CD4-positive, CD25-positive, alpha-beta regulatory T cell (primary cell): Measurements from ENCODE around the gene KCNJ13. TPM values are rescaled to one million over a fixed set of nuclear protein-coding genes. Genes with fewer than 3 reads are reported as not detected.
"Not testable (repeated sequence)": the region's sequence is repeated elsewhere in the genome, so short reads cannot be mapped to it uniquely, and the experiment has no call there.

Experiments used
- ATAC-seq, 2 donors: fragments of 150-1000 bp; cut with Tn5 transposase; one replicate each; pipeline ENCODE4 v1.10.0; 2021; ENCODE audit warnings: low read depth in 2 of 2, moderate number of reproducible peaks in 2 of 2, moderate library complexity in 1 of 2
- DNase-seq, 3 donors: peaks; one replicate each; pipeline versions ENCODE4 v3.0.0 to v3.0.0-alpha.2; 2012 to 2022; ENCODE audit warnings: mixed read lengths in 1 of 3
- H3K27ac ChIP-seq: one replicate; pipeline ENCODE4 v1.7.0; 2013; ENCODE audit warnings: mild to moderate bottlenecking, low read length; ENCODE audit not compliant: insufficient read depth, poor library complexity, severe bottlenecking
- H3K27me3 ChIP-seq: one replicate; pipeline ENCODE4 v1.7.0; 2013; ENCODE audit warnings: low read length; ENCODE audit not compliant: control insufficient read depth, insufficient read depth
- H3K36me3 ChIP-seq: one replicate; pipeline ENCODE4 v1.7.0; 2013; ENCODE audit warnings: mild to moderate bottlenecking, low read length, moderate library complexity; ENCODE audit not compliant: control insufficient read depth, insufficient read depth
- H3K4me1 ChIP-seq: 2 replicates; pipeline ENCODE4 v1.7.0; 2013; ENCODE audit warnings: mild to moderate bottlenecking, low read length; ENCODE audit not compliant: insufficient read depth, control insufficient read depth, poor library complexity, severe bottlenecking
- H3K4me3 ChIP-seq: one replicate; pipeline ENCODE4 v1.7.0; 2013; ENCODE audit warnings: low read depth, mild to moderate bottlenecking, low read length, moderate library complexity
- H3K9me3 ChIP-seq, 2 experiments: 1 replicate in 1 of 2; 2 replicates in 1 of 2; pipeline ENCODE4 v1.7.0; 2013; ENCODE audit warnings: low read length in 2 of 2, mild to moderate bottlenecking in 1 of 2, moderate library complexity in 1 of 2; ENCODE audit not compliant: control insufficient read depth in 2 of 2
- H3K27ac Mint-ChIP-seq, 3 donors: one replicate each; pipeline ENCODE4 v1.8.0; 2020 to 2022; ENCODE audit warnings: mild to moderate bottlenecking in 3 of 3, mixed read lengths in 3 of 3, moderate library complexity in 2 of 3
- H3K27me3 Mint-ChIP-seq: one replicate; pipeline ENCODE4 v1.8.0; 2022; ENCODE audit warnings: mild to moderate bottlenecking, mixed read lengths
- H3K36me3 Mint-ChIP-seq: one replicate; pipeline ENCODE4 v1.8.0; 2020; ENCODE audit warnings: mixed read lengths
- H3K4me1 Mint-ChIP-seq, 4 donors: one replicate each; pipeline ENCODE4 v1.8.0; 2020 to 2022; ENCODE audit warnings: mixed read lengths in 4 of 4, mild to moderate bottlenecking in 1 of 4
- H3K4me3 Mint-ChIP-seq, 4 donors: one replicate each; pipeline ENCODE4 v1.8.0; 2020 to 2022; ENCODE audit warnings: mild to moderate bottlenecking in 4 of 4, mixed read lengths in 4 of 4, moderate library complexity in 3 of 4
- H3K9me3 Mint-ChIP-seq, 7 donors: one replicate each; pipeline ENCODE4 v1.8.0; 2020 to 2022; ENCODE audit warnings: mixed read lengths in 7 of 7, mild to moderate bottlenecking in 3 of 7, moderate library complexity in 2 of 7
- polyA plus RNA-seq, 4 donors: library from polyadenylated mRNA; unstranded; fragments of 300-500 nt; fragmentation: Illumina TruSeq; gene quantifications; one replicate each; pipeline ENCODE4 v1.2.3, GENCODE V29; 2021
- total RNA-seq: library from RNA; stranded (reverse); gene quantifications from one replicate; pipeline ENCODE4 v1.2.3, GENCODE V29; 2022

KCNJ13 gene
- total and polyA plus RNA-seq, 5 donors from 2014 or later: 0.25 to 0.30 (median 0.26) TPM; not detected in 2

DNA sequence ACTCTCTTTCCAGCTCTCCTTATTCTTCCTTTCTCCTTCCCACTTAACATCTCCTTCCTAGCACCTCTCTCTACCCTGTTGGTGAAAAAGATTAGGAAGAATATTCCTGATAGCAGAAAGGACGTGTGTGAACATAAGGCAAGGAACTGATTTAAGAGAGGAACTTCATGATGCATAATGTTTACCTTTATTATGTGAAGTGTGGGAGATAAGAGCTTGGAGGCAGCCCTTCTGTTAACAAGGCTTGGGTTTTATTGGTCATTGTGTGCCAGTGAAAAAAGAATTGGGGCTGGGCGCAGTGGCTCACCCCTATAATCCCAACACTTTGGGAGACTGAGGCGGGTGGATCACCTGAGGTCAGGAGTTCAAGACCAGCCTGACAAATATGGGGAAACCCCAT, 34.4 kb downstream of the KCNJ13 start:
- Mint-ChIP-seq H3K9me3 (no peaks in the 10 kb centered on the region), H3K36me3 (peaks cover 18% of the 10 kb centered on the region), H3K27ac (peak overlapping the region in 1 of 3 donors; percentile 10), H3K4me1 (peaks cover 8 to 23% (median 18%) of the 10 kb centered on the region in 4 donors), H3K27me3 (no peaks in the 10 kb centered on the region), H3K4me3 (no peak overlapping the region)
- H3K4me1 ChIP-seq: no peaks in the 10 kb centered on the region
- H3K36me3 ChIP-seq: peaks cover 16% of the 10 kb centered on the region
- no peak overlapping the region for H3K27ac ChIP-seq
- H3K4me3 ChIP-seq: no peak overlapping the region
- H3K27me3 ChIP-seq: no peaks in the 10 kb centered on the region
- ATAC-seq (no peak), DNase-seq (no peak)
- H3K9me3 ChIP-seq: no peaks in the 10 kb centered on the region

DNA sequence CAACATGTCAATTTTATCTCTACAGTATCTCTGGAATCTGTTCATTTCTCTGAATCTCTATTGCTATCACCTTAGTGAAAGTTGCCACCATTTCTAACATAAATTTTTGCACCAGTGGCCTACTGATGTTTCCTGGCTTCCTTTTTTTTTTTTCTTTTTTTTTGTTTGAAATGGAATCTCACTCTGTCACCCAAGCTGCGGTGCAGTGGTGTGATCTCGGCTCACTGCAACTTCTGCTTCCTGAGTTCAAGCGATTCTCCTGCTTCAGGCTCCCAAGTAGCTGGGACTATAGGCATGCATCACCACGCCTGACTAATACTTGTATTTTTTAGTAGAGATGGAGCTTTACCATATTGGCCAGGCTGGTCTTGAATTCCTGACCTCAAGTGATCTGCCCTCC, 35.1 kb downstream of the KCNJ13 start:
- Mint-ChIP-seq H3K4me3 (no peak overlapping the region), H3K27ac (peak overlapping the region in 1 of 3 donors; percentile 10), H3K27me3 (no peaks in the 10 kb centered on the region), H3K4me1 (peaks cover 8 to 23% (median 18%) of the 10 kb centered on the region in 4 donors), H3K9me3 (no peaks in the 10 kb centered on the region), H3K36me3 (peaks cover 19% of the 10 kb centered on the region)
- peaks cover 19% of the 10 kb centered on the region for H3K36me3 ChIP-seq
- ATAC-seq: no peak
- H3K4me3 ChIP-seq: no peak overlapping the region
- no peak for DNase-seq
- no peaks in the 10 kb centered on the region for H3K27me3 ChIP-seq
- no peaks in the 10 kb centered on the region for H3K4me1 ChIP-seq
- no peaks in the 10 kb centered on the region for H3K9me3 ChIP-seq
- H3K27ac ChIP-seq: no peak overlapping the region

DNA sequence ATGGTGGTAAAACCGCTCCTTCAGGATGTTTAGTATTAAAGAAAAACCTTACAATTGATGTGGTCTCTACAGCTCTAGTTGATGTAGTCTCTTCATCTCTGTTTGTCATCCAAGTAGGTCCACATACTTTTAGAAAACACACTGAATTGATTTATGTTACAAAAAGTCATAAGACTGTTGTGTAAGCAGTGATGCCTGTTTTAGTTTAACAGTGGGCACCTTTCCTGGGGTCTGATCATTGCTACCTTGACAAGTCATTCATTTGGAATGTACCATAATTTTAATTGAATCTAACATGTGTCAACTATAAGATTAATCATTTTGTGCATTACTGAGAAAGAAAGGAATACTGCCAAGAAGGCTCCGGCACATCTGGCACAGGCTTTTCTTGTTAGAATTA, 44.9 kb downstream of the KCNJ13 start:
- Mint-ChIP-seq H3K4me1 (peaks cover 15 to 25% (median 20%) of the 10 kb centered on the region in 4 donors), H3K27me3 (no peaks in the 10 kb centered on the region), H3K9me3 (no peaks in the 10 kb centered on the region), H3K36me3 (peaks cover 38% of the 10 kb centered on the region), H3K27ac (peak overlapping the region in 2 of 3 donors; percentile 13 to 60), H3K4me3 (no peak overlapping the region)
- no peaks in the 10 kb centered on the region for H3K9me3 ChIP-seq
- peaks cover 49% of the 10 kb centered on the region for H3K36me3 ChIP-seq
- DNase-seq: no peak
- no peak overlapping the region for H3K27ac ChIP-seq
- no peaks in the 10 kb centered on the region for H3K4me1 ChIP-seq
- H3K4me3 ChIP-seq: no peak overlapping the region
- H3K27me3 ChIP-seq: no peaks in the 10 kb centered on the region
- no peak for ATAC-seq

DNA sequence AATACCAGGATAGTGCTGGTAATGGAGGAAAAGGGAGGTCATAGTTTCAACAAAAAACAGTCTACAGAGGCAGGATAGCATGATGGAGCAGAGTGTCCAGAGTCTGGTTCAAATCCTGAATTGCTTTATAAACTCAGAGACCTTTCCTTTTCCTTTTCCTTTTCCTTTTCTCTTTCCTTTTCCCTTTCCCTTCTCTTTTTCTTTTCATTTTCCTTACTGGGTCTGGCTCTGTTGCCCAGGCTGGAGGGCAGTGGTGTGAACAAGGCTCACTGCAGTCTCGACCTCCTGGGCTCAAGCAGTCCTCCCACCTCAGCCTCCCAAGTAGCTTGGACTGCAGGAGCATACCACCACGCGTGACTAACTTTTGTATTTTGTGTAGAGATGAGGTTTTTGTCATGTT, 47.6 kb downstream of the KCNJ13 start:
- peak overlapping the region in 1 of 3 donors; percentile 74 for H3K27ac Mint-ChIP-seq
- no peaks in the 10 kb centered on the region for H3K27me3 Mint-ChIP-seq
- Histone ChIP-seq H3K36me3 (peaks cover 47% of the 10 kb centered on the region), H3K9me3 (no peaks in the 10 kb centered on the region), H3K4me1 (no peaks in the 10 kb centered on the region), H3K4me3 (no peak overlapping the region), H3K27me3 (no peaks in the 10 kb centered on the region), H3K27ac (no peak overlapping the region)
- H3K4me1 Mint-ChIP-seq: peaks cover 18 to 32% (median 26%) of the 10 kb centered on the region in 4 donors
- peaks cover 40% of the 10 kb centered on the region for H3K36me3 Mint-ChIP-seq
- no peaks in the 10 kb centered on the region for H3K9me3 Mint-ChIP-seq
- no peak for ATAC-seq
- no peak for DNase-seq
- H3K4me3 Mint-ChIP-seq: no peak overlapping the region

DNA sequence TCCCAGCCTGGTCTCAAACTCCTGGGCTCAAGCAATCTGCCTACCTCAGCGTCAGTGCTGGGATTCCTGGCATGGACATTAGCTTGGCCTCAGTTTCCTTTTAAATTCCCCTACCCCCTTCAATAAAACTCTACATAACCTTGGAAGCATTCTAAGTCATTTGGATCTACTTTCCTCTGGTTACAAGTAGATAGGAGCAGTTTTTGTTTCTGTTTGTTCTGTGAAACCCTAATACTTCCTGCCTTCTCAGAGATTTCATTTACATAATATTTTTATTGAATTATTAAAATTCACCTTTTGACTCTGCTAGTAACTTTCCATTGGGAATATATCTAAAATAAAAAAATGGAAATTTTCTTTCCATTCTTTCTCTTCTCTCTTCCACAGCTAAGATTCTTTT, 53.3 kb downstream of the KCNJ13 start:
- no peaks in the 10 kb centered on the region for H3K27me3 ChIP-seq
- Mint-ChIP-seq H3K27me3 (no peaks in the 10 kb centered on the region), H3K9me3 (peaks cover 0 to 3% (median 0%) of the 10 kb centered on the region in 7 donors), H3K36me3 (peaks cover 53% of the 10 kb centered on the region), H3K27ac (peak overlapping the region in 1 of 3 donors; percentile 89), H3K4me3 (no peak overlapping the region), H3K4me1 (peaks cover 28 to 55% (median 42%) of the 10 kb centered on the region in 4 donors)
- H3K4me1 ChIP-seq: peaks cover 20% of the 10 kb centered on the region
- DNase-seq: peak in 1 of 3 donors; percentile 16
- H3K27ac ChIP-seq: no peak overlapping the region
- H3K4me3 ChIP-seq: no peak overlapping the region
- H3K9me3 ChIP-seq: no peaks in the 10 kb centered on the region
- ATAC-seq: no peak
- H3K36me3 ChIP-seq: peaks cover 44% of the 10 kb centered on the region

DNA sequence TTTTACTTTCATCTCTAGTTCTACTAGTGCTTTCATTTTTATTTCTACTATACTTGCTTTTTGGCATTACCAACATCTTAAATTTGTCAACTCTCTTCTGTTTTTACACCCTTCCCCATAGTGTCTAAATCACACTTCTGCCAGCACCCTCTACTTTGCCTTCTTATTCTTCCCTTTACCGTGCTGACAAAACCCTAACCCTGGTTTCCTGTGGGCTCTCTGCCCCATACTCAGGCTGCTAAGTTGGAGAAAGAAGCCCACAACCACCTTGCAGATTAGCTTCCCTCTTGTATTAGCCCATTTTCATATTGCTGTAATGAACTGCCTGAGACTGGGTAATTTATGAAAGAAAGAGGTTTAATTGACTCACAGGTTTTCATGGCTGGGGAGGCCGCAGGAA, 54.5 kb downstream of the KCNJ13 start:
- Mint-ChIP-seq H3K4me3 (peak overlapping the region in 2 of 4 donors; percentile 8 to 22), H3K27me3 (no peaks in the 10 kb centered on the region), H3K9me3 (peaks cover 0 to 3% (median 0%) of the 10 kb centered on the region in 7 donors), H3K4me1 (peaks cover 29 to 45% (median 41%) of the 10 kb centered on the region in 4 donors), H3K36me3 (peaks cover 52% of the 10 kb centered on the region), H3K27ac (peak overlapping the region; percentile 66 to 83 (median 80))
- H3K4me3 ChIP-seq: no peak overlapping the region
- DNase-seq (peak in 1 of 3 donors; percentile 19), ATAC-seq (peak in 1 of 2 donors; percentile 28)
- no peaks in the 10 kb centered on the region for H3K9me3 ChIP-seq
- H3K36me3 ChIP-seq: peaks cover 50% of the 10 kb centered on the region
- H3K27ac ChIP-seq: no peak overlapping the region
- peaks cover 20% of the 10 kb centered on the region for H3K4me1 ChIP-seq
- H3K27me3 ChIP-seq: no peaks in the 10 kb centered on the region

DNA sequence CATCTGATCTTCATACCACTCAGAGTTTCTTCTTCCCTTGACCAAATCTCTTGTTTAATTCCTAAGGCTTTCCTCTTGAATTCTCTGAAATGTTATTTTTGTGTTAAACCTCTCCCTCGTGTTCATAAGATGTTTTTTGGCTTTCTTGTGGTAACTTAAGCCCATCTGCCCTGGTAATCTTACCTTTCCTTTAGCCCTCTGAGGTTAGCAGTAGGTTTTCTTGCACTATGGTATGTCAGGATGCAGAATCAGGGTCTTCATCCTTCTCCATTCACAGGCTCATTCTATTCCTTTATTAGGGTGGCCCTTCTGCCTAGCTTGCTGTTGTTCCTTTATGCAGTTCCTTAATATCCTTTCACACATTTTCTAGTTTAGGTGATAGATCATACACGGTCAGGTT, 55.1 kb downstream of the KCNJ13 start:
- peaks cover 57% of the 10 kb centered on the region for H3K36me3 Mint-ChIP-seq

DNA sequence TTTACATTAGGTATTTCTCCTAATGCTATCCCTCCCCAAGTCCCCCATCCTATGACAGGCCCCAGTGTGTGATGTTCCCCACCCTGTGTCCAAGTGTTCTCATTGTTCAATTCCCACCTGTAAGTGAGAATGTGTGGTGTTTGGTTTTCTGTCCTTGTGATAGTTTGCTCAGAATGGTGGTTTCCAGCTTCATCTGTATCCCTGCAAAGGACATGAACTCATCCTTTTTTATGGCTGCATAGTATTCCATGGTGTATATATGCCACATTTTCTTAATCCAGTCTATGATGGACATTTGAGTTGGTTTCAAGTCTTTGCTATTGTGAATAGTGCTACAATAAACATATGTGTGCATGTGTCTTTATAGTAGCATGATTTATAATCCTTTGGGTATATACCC, 56.3 kb downstream of the KCNJ13 start:
- DNase-seq, H3K4me3 ChIP-seq, ATAC-seq, H3K27ac ChIP-seq, H3K27me3 Mint-ChIP-seq, H3K9me3 Mint-ChIP-seq, H3K27me3 ChIP-seq, H3K4me3 Mint-ChIP-seq, H3K9me3 ChIP-seq: not testable (repeated sequence)
- Histone ChIP-seq H3K4me1 (peaks cover 23% of the 10 kb centered on the region), H3K36me3 (peaks cover 39% of the 10 kb centered on the region)
- H3K4me1 Mint-ChIP-seq: peaks cover 37 to 60% (median 46%) of the 10 kb centered on the region in 4 donors
- peak overlapping the region in 1 of 3 donors; percentile 29 for H3K27ac Mint-ChIP-seq
- H3K36me3 Mint-ChIP-seq: peaks cover 52% of the 10 kb centered on the region

More for the DNA sequence above, 55.1 kb downstream of the KCNJ13 start:
- Histone ChIP-seq H3K4me3 (no peak overlapping the region), H3K36me3 (peaks cover 47% of the 10 kb centered on the region), H3K4me1 (peaks cover 20% of the 10 kb centered on the region), H3K27me3 (no peaks in the 10 kb centered on the region), H3K9me3 (no peaks in the 10 kb centered on the region), H3K27ac (no peak overlapping the region)
- DNase-seq: peak in 1 of 3 donors; percentile 6
- H3K4me1 Mint-ChIP-seq: peaks cover 32 to 50% (median 42%) of the 10 kb centered on the region in 4 donors
- peaks cover 0 to 3% (median 0%) of the 10 kb centered on the region in 7 donors for H3K9me3 Mint-ChIP-seq
- H3K4me3 Mint-ChIP-seq: peak overlapping the region in 1 of 4 donors; percentile 8
- peak overlapping the region in 2 of 3 donors; percentile 66 to 80 for H3K27ac Mint-ChIP-seq
- ATAC-seq: no peak
- no peaks in the 10 kb centered on the region for H3K27me3 Mint-ChIP-seq
